Islet precursor cell (in vitro differentiated cells): ENCODE measurements around the gene PLCB1.
A peak's percentile ranks its signal among the peaks of the same experiment; 100 is the strongest.
"Not testable (repeated sequence)": the region's sequence is repeated elsewhere in the genome, so short reads cannot be mapped to it uniquely, and the experiment has no call there.

ENCODE experiments used
- DNase-seq: peaks from one replicate; pipeline ENCODE4 v3.0.0-alpha.2; 2018

Gene PLCB1

DNA sequence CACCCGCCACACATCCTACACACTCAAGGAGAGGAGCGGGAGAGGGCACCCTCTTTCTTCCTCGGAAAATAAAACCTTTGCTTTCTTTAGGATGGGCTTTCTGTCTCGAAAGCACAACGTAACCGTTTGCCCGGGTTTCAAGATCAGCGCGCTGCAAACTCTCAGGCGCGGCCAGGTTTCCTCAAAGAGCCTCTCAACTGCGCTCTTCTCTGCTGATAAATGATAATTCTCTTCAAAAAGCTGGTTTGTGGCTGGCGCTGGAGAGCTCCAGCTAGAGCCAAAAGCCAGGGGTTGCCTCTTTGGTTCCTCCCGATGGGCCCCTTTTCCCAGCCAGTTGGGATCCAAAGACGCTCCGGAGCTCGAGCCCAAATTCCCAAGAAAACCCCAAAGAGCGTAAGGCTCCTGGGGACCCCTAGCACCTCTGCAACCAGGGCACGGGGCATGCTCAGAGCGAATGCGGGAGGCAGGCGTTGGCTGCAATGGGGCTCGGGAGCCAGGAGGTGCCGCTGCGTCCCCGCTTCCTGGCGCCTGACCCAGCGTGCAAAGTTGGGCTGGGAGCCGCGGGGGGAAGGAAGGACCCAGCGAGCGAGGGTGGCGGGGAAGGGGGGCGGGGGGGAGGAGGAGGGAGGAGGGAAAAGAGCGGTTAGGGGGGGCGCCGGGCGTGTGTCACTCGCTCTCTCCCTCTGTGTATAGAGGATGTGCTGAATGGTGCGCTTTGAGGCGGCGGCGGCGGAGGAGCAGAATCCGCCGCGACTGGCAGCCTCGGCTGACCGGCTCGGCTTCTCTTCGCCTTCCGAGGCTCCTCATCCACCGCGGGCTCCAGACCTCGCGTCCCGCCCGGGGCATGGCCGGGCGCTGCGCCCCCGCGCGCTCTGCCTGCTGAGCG is at the start of gene PLCB1:
TSS of gene PLCB1 (plus strand) at position 669 of the 886 bp plus-strand sequence. CDS start 386 bp downstream, outside the sequence.
- DNase-seq = peak; percentile 94

DNA sequence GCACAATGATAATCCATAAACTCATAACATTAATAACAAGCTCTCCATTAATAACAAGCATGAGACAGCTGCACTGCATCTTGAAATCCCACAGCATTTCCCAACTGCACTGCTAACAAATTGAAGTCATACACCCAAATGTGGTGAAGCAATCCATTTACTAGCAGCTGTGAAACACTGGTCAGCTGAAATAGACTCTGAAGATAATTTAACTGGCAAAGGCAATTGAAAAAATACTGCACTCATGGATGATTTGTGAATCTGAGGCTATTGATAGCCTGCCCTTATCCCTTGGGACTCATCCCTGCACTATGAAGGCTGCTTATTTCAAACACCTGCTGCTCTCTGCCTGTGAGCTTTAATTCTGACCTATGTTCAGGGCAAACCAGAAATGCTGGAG is 49.1 kb upstream of the PLCB1 start:
- DNase-seq = no peak

DNA sequence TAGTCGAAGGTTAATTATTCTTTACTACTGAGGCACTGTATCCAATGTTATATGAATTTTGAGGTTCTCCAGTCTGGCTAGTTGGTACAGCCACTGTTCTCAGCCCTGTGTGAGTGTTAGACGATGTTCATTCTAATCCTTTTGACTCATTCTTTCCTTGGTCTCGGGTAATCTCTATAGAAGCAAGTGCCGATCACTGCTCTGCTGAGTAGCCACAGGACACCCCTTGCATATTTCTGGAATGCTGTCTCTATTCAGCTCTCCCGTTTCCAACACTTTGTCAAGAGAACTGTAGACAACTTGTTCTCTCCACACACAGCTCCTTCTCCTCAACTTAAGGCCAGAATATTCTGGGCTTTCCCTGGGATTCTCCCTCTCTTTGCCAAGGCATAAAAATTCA is 42.4 kb upstream of the PLCB1 start:
- peak; percentile 53 for DNase-seq

DNA sequence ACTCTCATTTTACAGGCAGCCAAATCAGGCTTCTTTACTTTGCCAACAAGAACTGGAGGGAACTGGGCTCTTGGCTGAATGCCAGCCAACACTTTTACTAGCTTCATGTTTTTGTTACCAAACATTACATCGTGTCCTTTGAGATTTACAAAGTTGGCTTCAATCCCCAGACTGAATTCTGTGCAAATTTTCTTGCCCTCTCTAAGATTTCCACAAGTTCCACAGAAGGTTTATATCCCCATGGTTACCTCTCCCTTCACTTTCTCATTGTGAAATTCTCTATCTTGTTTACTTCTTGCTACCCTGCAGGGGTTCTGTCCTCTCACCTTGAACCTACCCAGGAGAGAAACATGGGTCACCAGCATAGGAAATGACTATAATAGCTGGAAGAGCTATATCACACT is 37.6 kb upstream of the PLCB1 start:
- DNase-seq = no peak

DNA sequence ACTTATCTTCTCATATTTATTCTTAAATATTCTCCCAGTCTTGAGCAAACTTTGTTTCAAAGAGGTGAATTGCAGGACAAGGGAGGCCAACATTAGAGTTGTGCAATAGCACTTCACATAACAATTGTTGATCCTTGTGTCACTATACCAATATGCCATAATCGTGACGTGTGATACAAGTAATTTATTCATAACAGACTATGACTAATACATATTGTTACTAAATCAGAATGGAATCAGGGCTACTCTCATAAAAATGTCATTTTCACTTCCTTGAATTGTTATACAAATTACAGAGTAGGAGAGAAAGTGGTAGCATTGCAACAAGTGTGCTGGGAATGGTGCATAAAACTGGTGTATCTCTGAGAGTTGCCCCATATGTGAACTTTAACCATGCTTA is 37.2 kb upstream of the PLCB1 start:
- no peak for DNase-seq

DNA sequence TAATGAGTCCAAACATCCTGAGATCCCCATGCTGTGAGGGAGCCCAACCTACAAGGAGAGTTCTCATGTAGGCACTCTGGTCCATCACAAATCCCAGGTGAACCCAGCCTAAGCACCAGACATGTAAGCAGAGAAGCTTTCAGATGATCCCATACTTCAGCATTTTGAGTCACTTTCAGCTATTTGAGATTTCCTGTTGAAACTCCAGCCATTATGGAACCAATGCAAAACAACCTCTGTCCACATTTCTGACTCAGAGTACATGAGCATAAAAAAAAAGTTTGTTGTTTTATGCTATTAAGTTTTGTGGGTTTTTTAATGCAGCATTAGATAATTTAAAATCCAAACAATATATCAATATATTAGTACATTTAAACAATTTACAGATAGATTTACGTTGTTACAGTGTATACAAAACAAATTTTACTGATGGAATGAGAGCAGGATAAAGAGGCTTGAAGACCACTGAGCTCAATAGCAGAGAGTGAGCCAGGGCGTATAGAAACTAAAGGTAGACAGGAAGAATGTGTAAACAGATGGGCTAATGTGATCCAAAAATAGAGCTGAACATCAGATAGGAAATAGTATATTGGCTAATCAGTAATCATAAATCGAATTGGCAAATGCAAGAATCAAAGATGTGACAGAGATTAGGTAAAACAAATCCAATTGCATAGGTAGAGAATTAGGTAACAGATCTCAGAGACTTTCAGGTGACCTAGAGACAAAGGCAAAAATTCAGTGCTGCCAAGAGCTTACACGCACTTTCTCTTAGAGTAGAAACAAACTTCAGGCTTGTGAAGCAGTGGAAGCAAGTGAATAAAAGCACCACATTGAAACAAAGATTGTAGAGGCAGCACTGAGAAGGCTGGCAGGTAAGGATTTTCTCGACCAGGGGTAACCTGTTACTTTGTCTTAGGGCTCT is 36.2 kb upstream of the PLCB1 start:
- DNase-seq = no peak

DNA sequence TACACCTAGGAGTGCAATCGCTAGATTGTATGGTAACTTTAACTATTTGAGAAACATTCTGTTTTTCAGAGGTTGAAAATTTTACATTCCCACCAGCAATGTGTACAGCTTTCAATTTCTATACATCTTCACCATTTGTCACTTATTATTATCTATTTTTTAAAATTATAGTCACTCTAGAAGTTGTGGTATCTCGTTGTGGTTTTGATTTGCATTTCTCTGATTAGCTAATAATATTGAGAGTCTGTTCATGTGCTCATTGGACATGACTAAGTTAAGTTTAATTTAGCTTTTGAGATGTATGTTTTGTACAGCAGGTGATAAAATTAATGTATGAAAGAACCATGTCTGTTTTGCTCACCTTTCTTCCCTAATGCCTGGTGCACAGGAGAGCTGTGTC is 34.8 kb upstream of the PLCB1 start:
- no peak for DNase-seq

DNA sequence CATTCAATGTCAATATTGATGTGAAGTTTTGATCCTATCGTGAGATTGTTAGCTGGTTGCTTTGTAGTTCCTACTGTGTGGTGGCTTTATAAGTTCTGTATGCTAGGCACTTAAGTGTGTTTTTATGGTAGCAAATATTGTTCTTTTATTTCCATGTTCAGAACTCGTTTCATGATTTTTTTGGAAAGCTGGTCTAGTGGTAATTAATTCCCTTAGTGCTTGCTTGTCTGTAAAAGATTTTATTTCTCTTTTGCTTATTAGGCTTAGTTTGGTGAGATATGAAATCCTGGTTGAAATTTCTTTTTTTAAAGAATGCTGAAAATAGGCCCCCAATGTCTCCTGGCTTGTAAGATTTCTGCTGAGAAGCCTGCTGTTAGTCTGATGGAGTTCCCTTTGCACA is 27.8 kb upstream of the PLCB1 start:
- DNase-seq = no peak

DNA sequence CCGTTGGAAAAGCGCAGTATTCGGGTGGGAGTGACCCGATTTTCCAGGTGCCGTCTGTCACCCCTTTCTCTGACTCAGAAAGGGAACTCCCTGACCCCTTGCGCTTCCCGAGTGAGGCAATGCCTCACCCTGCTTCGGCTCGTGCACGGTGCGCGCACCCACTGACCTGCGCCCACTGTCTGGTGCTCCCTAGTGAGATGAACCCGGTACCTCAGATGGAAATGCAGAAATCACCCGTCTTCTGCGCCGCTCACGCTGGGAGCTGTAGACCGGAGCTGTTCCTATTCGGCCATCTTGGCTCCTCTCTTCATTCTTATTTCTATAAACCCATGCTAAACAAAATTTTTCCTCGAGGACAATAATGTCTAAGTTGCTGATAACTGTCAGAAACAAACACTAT is 17.5 kb upstream of the PLCB1 start:
- DNase-seq = not testable (repeated sequence)

DNA sequence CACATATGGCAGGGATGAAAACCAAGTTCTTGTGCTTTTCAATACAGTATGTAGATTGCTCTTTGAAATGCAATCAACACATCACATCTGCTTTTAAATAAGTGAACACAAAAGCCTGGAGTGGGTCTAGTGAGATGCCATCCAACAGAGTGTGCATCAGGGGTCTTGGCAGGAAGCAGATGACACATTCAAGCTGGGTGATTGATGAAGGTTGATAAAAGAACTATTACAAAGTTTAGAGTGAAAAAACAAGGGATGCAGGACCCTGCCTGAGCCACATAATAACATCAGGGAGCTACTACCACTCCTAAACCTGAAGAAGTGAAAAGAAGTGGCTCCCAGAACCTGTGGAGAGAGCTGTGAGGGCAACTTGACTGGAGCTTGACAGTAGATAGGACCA is 16.6 kb upstream of the PLCB1 start:
- DNase-seq = no peak

DNA sequence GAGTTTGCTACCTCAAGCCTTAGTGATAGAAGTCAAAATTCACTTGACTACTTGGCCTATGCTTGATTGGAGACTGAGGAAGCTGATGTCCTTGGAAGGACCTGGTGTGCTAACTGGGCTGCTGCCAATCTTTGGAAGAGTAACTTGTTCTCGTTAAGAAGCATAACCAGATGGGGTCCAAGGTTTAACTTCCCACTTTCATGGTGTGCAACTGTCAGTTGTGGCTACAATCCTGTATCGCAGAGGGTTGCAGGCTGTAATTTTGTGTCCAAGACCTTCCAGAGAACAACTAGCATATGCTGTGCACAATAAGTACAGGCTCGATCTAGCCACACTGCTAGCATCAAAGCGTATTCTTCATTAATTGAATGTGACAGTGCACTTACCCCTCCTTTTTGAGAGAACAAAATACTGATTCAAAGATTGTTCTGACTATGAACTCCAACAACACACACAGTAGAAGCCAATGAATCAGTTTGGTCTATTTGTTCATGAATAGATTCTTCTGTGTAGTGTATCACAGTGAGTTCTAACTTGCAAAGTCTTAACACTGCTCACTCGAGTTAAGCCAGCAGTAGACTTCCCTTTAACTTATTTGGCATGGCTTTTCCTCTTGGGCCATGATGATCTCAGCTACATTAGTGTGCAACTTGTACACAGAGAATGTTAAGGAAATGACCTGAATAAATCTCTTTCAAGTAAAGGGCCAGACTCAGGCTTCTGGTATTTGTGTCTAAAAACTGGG is 15.8 kb upstream of the PLCB1 start:
- no peak for DNase-seq

DNA sequence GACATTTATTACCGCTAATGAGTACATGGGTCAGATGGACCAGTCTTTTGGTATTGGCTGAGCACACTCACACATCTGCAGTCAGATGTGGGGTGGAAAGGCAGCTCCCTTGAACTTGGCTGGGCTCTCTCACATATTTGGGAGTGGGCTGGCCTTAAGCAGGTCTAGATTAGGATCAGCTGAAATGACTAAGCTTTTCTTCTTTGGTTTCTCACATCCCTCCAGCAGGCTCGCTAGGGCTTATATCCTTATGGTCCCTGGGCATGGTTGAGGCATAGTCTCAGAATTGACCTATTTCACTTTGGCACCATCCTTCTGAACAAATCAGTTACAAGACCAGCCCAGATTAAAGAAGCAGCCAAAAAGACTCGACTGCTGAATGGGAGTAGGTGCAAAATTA is 14.4 kb upstream of the PLCB1 start:
- peak; percentile 54 for DNase-seq

DNA sequence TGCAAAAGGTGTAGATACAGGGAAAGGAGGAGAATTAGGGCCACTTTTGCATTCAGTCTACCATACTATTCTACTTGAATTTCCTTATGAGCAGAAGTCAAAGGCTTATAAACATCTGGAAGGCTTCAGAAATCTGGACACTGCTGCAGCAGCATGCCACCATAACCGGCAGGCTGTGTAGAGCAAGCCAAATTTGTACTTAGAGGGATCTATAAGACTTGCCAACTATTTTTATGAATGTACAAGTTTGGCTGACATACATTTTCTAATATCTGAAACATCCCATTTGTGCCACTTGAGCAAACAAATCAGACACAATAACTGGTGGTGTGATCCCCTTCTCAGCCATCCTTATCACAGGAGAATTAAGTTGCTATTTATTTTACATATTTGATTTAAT is 14.0 kb upstream of the PLCB1 start:
- DNase-seq = no peak

DNA sequence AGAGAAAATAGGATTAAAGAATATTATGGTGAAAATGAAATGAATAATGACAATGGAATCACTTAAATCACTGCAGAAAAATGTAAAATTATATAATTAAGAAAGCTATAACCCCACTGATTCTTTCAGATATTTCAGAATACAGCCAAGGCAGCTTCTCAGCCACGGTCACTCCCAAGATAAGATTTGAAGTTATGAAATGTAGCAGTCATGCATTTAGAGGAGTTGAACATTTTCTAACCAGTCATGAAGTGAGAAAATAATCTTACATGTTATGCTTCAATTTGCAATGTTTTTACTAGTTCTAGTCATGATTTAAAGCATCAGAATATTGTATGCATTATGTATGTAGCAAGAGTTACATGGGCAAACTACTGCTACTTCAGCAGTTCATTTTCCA is 13.3 kb upstream of the PLCB1 start:
- DNase-seq = no peak

DNA sequence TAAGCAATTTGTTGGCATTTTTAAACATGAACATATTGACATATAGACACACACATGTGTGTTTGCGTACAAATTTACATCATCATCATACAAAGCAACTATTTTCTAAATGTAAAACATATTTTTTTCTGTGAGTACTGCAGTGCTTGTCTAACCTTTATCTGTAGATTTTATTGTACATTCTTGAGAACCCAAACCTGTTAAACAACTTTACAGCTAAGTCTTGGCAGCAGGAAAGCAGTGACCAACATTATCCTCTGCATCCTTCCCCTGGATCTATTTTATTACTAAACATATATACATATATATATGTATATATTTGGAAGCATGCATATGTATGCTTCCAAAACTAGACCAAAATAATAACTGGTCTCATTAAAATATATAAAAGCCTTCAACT is 10.4 kb upstream of the PLCB1 start:
- no peak for DNase-seq

DNA sequence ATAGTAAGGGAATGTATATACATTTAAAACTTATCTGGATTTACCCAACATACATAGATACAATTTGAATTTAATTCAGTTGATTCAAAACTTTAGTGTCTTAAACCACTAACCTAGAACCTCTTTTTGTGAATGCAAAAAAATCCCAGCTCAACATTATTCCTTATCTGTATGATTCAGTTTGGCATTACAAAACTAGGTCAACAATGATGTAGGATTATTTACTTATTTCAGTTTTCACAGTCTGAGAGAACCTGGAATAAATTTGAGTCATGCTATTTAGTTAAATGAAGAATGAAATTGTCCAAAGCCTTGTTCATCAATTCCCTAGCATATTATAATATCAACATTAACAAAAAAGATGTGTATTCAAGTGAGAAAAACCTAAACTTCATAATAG is 7.4 kb upstream of the PLCB1 start:
- no peak for DNase-seq

DNA sequence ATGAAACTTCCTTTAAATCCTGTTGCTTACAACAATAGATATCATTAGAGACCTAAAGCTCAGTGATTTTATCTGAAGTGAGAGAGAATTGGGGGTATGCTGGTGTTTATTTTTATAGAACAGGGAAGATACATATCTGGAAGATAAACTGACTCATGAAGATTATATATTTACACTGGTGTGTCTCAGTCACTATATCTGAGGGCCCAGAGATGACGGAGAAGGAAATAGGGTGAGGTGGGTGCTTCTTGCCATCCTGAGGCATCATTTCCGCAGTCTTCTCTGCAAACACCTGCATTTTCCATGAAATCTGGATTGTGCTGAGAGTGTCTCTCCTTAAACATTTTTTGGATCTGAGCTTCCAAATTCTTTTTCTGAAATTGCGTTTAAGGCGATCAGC is 5.9 kb upstream of the PLCB1 start:
- DNase-seq = no peak

DNA sequence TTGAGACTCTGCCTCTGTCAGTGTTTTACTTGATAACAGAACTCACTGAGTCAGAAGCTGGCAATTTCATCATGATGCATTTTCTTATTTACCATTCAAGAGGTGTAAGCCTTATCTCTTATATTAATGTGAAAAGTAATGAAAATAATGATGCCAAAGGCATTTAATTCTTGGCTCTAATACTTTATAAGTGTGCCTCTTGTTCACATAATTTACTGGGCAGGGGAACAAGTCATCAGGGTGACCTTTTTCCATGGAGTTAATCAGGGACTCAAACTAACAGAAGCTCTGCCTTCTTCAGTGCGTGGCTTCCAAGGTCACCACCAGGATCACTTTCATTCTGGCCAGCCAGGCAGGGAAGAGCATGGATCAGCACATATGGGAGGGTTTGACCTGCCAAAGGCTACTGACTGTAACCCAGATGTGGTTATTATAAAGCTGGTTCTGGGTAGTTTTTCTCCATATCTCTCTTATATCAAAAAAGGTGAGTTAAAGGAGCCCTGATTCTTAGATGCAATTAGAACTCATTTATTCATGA is 5.2 kb upstream of the PLCB1 start:
- DNase-seq = no peak

DNA sequence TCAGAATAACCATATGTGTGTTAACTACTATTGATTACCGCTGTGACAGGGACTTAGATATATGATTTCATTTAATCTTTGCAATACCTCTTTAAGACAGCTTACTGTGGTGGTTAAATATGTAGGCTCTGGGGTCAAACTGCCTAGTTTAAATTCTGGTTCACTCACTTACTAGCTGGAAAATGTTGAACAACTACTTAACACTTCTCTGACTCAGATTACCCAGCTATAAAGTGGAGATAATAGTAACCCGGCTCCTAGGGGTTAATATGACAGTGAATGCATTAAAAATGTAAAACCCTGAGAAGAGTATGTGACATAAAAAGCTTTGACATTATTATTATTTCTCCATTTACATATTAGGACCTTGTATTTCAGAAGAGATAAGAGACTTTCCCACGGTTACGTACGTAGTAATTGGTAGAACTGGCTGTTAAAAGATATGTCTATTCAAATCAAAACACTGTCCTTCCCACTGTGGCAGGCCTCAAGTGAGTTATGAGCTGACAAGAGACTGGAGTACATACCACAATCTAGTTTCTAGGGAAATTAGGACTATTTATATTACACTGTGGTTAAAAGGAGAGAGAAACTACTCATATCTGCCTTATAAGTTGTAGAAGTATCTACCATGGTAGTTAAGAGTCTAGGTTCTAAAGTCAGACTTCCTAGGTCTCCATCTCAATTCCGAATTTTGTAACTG is 4.4 kb upstream of the PLCB1 start:
- no peak for DNase-seq

DNA sequence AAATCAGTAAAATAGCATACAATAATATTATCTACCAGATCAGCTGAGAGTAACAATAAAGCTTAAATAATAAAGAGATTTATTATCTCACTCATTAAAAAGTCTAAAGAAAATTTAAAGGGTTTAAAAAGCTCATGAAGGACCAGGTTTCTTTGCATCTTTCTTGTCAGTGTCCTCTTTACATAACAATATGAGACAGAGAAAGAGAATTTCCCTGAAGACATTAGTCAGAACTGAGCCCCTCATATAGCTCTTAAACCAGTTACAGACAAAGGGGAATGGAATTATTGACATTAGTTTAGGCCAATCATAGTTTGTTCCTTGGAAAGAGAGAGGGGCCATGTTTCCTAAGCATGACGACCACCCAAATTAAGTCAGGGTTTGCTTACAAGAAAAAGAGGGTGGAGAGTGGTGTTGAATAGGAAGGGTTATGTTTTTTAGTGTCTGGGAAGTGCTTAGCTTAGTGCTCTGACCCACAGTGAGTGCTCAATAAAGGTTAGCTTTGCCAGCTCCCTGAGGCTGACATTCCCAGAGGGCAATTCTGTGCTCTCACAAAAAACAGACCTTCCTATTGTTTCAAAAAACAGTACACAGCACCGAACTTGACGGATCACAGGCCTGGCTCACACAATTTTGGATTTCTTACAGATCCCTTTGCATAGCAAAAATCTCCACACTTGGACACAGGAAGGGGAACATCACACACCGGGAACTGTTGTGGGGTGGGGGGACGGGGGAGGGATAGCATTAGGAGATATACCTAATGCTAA is 3.6 kb upstream of the PLCB1 start:
- peak; percentile 84 for DNase-seq

DNA sequence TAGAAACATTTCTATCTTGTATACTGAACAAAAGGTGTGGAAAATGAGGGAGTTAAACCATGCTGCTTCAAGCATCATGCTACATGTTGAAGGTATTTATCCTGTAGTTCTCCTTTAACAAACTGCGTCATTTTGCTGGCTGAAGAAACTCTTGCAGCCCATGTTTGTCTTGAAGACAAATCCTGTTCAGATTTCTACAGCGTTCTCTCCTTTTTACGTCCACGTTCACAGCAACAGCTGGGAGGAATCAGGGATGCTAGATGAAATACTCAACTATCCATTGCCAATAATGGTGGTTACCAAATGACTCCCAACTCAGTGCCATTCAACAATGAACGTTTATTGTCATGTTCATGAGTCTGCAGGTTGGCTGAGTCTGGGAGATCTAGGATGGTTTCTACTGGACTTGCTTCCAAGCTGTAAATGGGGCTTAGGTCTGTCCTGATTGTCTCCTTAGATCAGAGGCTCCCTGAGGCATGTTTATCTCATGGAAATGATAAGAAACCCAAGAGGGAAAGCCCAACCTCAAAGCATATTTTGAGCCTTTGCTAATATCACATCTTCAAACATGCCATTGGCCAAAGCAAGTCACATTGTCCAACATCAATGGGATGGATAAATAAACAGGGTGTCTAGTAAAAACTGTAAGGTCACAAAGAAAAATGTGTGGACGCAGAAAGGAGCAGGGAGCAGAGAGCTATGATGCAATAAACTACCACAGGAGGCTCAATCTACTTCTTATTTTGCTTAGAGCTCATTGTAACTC is 2.7 kb upstream of the PLCB1 start:
- DNase-seq = no peak
